Measurements from ENCODE around the gene ACTA2.

DNA sequence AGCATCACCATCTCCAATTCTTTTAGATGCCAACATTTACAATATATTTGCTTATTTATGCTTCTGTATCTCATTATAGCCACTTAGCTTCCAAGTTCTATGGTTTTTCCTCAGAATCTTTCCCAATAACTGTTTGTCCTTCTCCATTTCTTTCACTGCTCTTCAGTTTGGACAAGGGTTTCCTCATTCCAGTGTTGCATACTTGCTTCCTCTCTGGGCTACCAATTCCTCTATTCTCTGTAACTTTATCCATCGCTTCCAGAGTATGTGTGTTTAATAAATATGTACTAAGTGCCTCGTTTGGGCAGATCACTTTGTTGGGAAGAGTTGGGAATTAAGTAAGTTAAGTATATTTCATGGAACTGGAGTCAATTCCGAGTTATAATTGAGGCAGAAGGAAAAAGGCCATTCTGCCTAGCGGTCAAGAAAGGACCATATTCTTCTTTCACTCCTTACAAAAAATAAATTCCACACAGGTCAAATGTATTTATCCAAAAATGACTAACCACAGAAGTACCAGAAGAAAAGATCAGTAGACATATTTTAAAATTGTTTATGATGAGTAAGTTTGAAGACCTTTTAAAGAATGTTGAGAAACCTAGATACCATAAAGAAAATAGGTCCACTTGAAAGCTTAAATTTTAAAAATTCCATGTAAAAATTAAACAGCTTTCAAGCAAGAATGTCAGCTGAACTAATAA is 61.7 kb downstream of the ACTA2 start:
- TF ChIP-seq POLR2A (IDR thresholded peaks at IDR 0.05) = no peak
- TF ChIP-seq, protein P1, sequence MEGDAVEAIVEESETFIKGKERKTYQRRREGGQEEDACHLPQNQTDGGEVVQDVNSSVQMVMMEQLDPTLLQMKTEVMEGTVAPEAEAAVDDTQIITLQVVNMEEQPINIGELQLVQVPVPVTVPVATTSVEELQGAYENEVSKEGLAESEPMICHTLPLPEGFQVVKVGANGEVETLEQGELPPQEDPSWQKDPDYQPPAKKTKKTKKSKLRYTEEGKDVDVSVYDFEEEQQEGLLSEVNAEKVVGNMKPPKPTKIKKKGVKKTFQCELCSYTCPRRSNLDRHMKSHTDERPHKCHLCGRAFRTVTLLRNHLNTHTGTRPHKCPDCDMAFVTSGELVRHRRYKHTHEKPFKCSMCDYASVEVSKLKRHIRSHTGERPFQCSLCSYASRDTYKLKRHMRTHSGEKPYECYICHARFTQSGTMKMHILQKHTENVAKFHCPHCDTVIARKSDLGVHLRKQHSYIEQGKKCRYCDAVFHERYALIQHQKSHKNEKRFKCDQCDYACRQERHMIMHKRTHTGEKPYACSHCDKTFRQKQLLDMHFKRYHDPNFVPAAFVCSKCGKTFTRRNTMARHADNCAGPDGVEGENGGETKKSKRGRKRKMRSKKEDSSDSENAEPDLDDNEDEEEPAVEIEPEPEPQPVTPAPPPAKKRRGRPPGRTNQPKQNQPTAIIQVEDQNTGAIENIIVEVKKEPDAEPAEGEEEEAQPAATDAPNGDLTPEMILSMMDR (IDR thresholded peaks at IDR 0.05) = no peak
